Sigmoid colon (tissue), 3 donors: ENCODE measurements around the gene RBM48.

Experiments
- POLR2A ChIP-seq, 2 donors: fragments of 450-650 bp; IDR thresholded peaks; one replicate each; pipeline ENCODE4 v1.6.1; 2016; ENCODE audit warnings: antibody characterized with exemption in 2 of 2, mild to moderate bottlenecking in 2 of 2, moderate library complexity in 2 of 2
- TF ChIP-seq, protein P1 (sequence below), 4 experiments: fragments of 450-650 bp in 3 of 4; fragments of 200-600 bp in 1 of 4; IDR thresholded peaks; one replicate each; pipeline ENCODE4 v1.5.1; 2016 to 2019; ENCODE audit warnings: antibody characterized with exemption in 4 of 4, mild to moderate bottlenecking in 3 of 4, moderate library complexity in 2 of 4

DNA sequence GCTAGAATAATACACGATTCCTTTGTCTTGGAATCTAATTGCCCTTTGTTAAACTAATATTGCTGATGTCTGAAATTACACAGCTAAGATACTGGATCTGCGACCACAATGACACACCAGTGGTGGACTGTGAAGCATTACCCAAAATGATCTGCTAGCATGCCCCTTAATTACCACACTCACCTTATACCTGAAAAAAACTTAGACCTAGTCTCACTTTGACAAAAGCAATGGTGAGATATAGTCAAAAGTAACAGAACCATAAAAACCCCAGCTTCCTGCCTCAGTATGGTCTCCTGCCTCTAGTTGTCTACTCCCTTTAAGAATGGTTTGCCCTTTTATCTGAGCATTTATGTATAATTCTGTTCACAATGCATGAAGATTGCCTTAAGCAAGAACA is 30.0 kb upstream of the RBM48 start:
- TF ChIP-seq, protein P1, sequence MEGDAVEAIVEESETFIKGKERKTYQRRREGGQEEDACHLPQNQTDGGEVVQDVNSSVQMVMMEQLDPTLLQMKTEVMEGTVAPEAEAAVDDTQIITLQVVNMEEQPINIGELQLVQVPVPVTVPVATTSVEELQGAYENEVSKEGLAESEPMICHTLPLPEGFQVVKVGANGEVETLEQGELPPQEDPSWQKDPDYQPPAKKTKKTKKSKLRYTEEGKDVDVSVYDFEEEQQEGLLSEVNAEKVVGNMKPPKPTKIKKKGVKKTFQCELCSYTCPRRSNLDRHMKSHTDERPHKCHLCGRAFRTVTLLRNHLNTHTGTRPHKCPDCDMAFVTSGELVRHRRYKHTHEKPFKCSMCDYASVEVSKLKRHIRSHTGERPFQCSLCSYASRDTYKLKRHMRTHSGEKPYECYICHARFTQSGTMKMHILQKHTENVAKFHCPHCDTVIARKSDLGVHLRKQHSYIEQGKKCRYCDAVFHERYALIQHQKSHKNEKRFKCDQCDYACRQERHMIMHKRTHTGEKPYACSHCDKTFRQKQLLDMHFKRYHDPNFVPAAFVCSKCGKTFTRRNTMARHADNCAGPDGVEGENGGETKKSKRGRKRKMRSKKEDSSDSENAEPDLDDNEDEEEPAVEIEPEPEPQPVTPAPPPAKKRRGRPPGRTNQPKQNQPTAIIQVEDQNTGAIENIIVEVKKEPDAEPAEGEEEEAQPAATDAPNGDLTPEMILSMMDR (IDR thresholded peaks at IDR 0.05): no peak
- no peak for TF ChIP-seq POLR2A (IDR thresholded peaks at IDR 0.05)
